Left ventricle myocardium inferior (tissue), 1 donor: ENCODE results near the gene CTDSP1. TPM values are rescaled to one million over a fixed set of nuclear protein-coding genes. Genes with fewer than 3 reads are reported as not detected.
A peak's percentile ranks its signal among the peaks of the same experiment; 100 is the strongest.

Source experiments
- DNase-seq: peaks from one replicate; pipeline ENCODE4 v3.0.0-alpha.2; 2020
- H3K27ac ChIP-seq: fragments of 200-600 bp; replicated peaks from 2 replicates; pipeline ENCODE4 v1.8.0; 2021
- H3K27me3 ChIP-seq: fragments of 200-600 bp; 2 replicates; pipeline ENCODE4 v1.8.0; 2021; ENCODE audit warnings: low read depth
- H3K36me3 ChIP-seq: fragments of 200-600 bp; 2 replicates; pipeline ENCODE4 v1.8.0; 2021
- H3K4me1 ChIP-seq: fragments of 200-600 bp; 2 replicates; pipeline ENCODE4 v1.8.0; 2021
- H3K4me3 ChIP-seq: fragments of 200-600 bp; 2 replicates; pipeline ENCODE4 v1.8.0; 2021; ENCODE audit warnings: mild to moderate bottlenecking, moderate library complexity
- H3K9me3 ChIP-seq: fragments of 200-600 bp; replicated peaks from 2 replicates; pipeline ENCODE4 v1.8.0; 2021
- CTCF ChIP-seq: fragments of 200-600 bp; IDR thresholded peaks from 2 replicates; pipeline ENCODE4 v1.8.0; 2021; ENCODE audit warnings: antibody characterized with exemption, mild to moderate bottlenecking, borderline replicate concordance
- intact Hi-C: fragments of 100-400 bp; cut with micrococcal nuclease; formaldehyde crosslinking; loops from one replicate; pipeline ENCODE4 v1.11.0; 2022
- total RNA-seq: library from RNA; stranded (reverse); fragmentation: NEBNext Ultra II Directional; extraction: Animal tissue kit (Norgen Biotek cat#: 25700); gene quantifications from one replicate; pipeline ENCODE4 v1.2.1, GENCODE V29; 2021
- donor health status: DM: no; HTN: yes; CAD: no; lungs with severe emphysema.

CTDSP1 gene
- total RNA-seq, 1 donor from 2014 or later, result 81.5 TPM

- Histone ChIP-seq H3K9me3 (no peaks in the 10 kb centered on the region), H3K4me1 (peaks cover 8% of the 10 kb centered on the region), H3K27me3 (no peaks in the 10 kb centered on the region), H3K27ac (peak overlapping the region; percentile 5), H3K36me3 (no peaks in the 10 kb centered on the region), H3K4me3 (peak overlapping the region; percentile 6)
- intact Hi-C loops, result no loop called here
- TF ChIP-seq CTCF, result no peak
- no peak for DNase-seq
Observed at GRCh38 chr2:218382785-218383184, 16.9 kb upstream of the CTDSP1 start.

- Histone ChIP-seq H3K4me3 (no peak overlapping the region), H3K27me3 (no peaks in the 10 kb centered on the region), H3K4me1 (peaks cover 17% of the 10 kb centered on the region), H3K9me3 (no peaks in the 10 kb centered on the region), H3K36me3 (no peaks in the 10 kb centered on the region), H3K27ac (no peak overlapping the region)
- no peak for TF ChIP-seq CTCF
- intact Hi-C loops, result no loop called here
- no peak for DNase-seq
Observed at GRCh38 chr2:218383892-218384519, 15.7 kb upstream of the CTDSP1 start.

GRCh38 chr2:218384975-218385374 is 14.7 kb upstream of the CTDSP1 start:
- Histone ChIP-seq H3K27ac (no peak overlapping the region), H3K9me3 (no peaks in the 10 kb centered on the region), H3K4me3 (no peak overlapping the region), H3K4me1 (peaks cover 17% of the 10 kb centered on the region), H3K27me3 (no peaks in the 10 kb centered on the region), H3K36me3 (no peaks in the 10 kb centered on the region)
- intact Hi-C loops, result no loop called here
- no peak for DNase-seq
- TF ChIP-seq CTCF, result no peak

GRCh38 chr2:218386505-218387368 is 12.9 kb upstream of the CTDSP1 start:
- peak overlapping the region; percentile 51 for H3K27ac ChIP-seq
- H3K4me1 ChIP-seq, result peaks cover 17% of the 10 kb centered on the region
- TF ChIP-seq CTCF, result no peak
- H3K9me3 ChIP-seq, result no peaks in the 10 kb centered on the region
- intact Hi-C loops, result no loop called here
- H3K36me3 ChIP-seq, result no peaks in the 10 kb centered on the region
- DNase-seq, result no peak
- H3K4me3 ChIP-seq, result peak overlapping the region; percentile 62
- H3K27me3 ChIP-seq, result no peaks in the 10 kb centered on the region

GRCh38 chr2:218387369-218388194 is 12.1 kb upstream of the CTDSP1 start:
- Histone ChIP-seq H3K36me3 (no peaks in the 10 kb centered on the region), H3K27me3 (no peaks in the 10 kb centered on the region)
- no peak for DNase-seq

More at GRCh38 chr2:218387369-218388194, 12.1 kb upstream of the CTDSP1 start:
- H3K4me3 ChIP-seq, result peak overlapping the region; percentile 62
- peak overlapping the region; percentile 51 for H3K27ac ChIP-seq
- H3K9me3 ChIP-seq, result no peaks in the 10 kb centered on the region
- peaks cover 17% of the 10 kb centered on the region for H3K4me1 ChIP-seq
- intact Hi-C loops, result no loop called here
- no peak for TF ChIP-seq CTCF
